Ishikawa (cell line): ENCODE measurements around the gene NOX3.

ENCODE experiments used
- CEBPB ChIP-seq: IDR thresholded peaks from 2 replicates; pipeline ENCODE4 v1.6.1; 2012
- CREB1 ChIP-seq: IDR thresholded peaks from 2 replicates; pipeline ENCODE4 v1.6.1; 2012; ENCODE audit warnings: low read depth
- EGR1 ChIP-seq: IDR thresholded peaks from 2 replicates; pipeline ENCODE4 v1.6.1; 2012
- EP300 ChIP-seq: IDR thresholded peaks from 2 replicates; pipeline ENCODE4 v1.6.1; 2012; ENCODE audit warnings: borderline replicate concordance
- FOXM1 ChIP-seq: IDR thresholded peaks from 2 replicates; pipeline ENCODE4 v1.6.1; 2012; ENCODE audit warnings: low read depth, borderline replicate concordance
- MAX ChIP-seq: IDR thresholded peaks from 2 replicates; pipeline ENCODE4 v1.6.1; 2012
- NFIC ChIP-seq: IDR thresholded peaks from 2 replicates; pipeline ENCODE4 v1.6.1; 2012
- RAD21 ChIP-seq: IDR thresholded peaks from 2 replicates; pipeline ENCODE4 v1.6.1; 2012; ENCODE audit warnings: low read depth
- REST ChIP-seq: IDR thresholded peaks from 2 replicates; pipeline ENCODE4 v1.6.1; 2012; ENCODE audit warnings: low read depth, mild to moderate bottlenecking
- TAF1 ChIP-seq: IDR thresholded peaks from 2 replicates; pipeline ENCODE4 v1.6.1; 2012; ENCODE audit warnings: low read depth, mild to moderate bottlenecking
- TCF12 ChIP-seq: IDR thresholded peaks from 2 replicates; pipeline ENCODE4 v1.6.1; 2012; ENCODE audit warnings: low read depth
- TEAD4 ChIP-seq: IDR thresholded peaks from 2 replicates; pipeline ENCODE4 v1.6.1; 2012
- USF1 ChIP-seq: IDR thresholded peaks from 2 replicates; pipeline ENCODE4 v1.6.1; 2012
- YY1 ChIP-seq: IDR thresholded peaks from 2 replicates; pipeline ENCODE4 v1.6.1; 2012; ENCODE audit warnings: low read depth
- ZBTB7A ChIP-seq: IDR thresholded peaks from 2 replicates; pipeline ENCODE4 v1.6.1; 2012; ENCODE audit warnings: low read depth

NOX3 gene

GRCh38 chr6:155402656-155403304 lies 52.9 kb downstream of the NOX3 start:
- TF ChIP-seq RAD21 (no peak), MAX (no peak), FOXM1 (no peak), TAF1 (no peak), EGR1 (no peak), CEBPB (no peak), REST (no peak), TCF12 (no peak), TEAD4 (no peak), YY1 (no peak), ZBTB7A (no peak), CREB1 (no peak), USF1 (no peak), NFIC (no peak)

- TF ChIP-seq USF1 (no peak), TCF12 (no peak), RAD21 (no peak), CREB1 (no peak), EGR1 (no peak), MAX (no peak), EP300 (no peak), NFIC (no peak), REST (no peak)
Observed at GRCh38 chr6:155400654-155400965, 55.0 kb downstream of the NOX3 start.

GRCh38 chr6:155399745-155400653 lies 55.6 kb downstream of the NOX3 start:
- TF ChIP-seq REST (no peak), FOXM1 (no peak), MAX (no peak), TEAD4 (no peak), USF1 (no peak), RAD21 (no peak), EGR1 (no peak), ZBTB7A (no peak), NFIC (no peak), YY1 (no peak), TCF12 (no peak), CEBPB (no peak), TAF1 (no peak), CREB1 (no peak), EP300 (no peak)
